ENCODE results near the gene ZSCAN26. TPM values are rescaled to one million over a fixed set of nuclear protein-coding genes. Genes with fewer than 3 reads are reported as not detected.
A peak's percentile ranks its signal among the peaks of the same experiment; 100 is the strongest.

Gene ZSCAN26
- total and polyA plus RNA-seq, 2 of the 8 experiments (the other 6 are each of a cell fraction or from before 2014, with no cell fraction given): 7.0 to 8.5 TPM

GRCh38 chr6:28218312-28219248 lies 48.4 kb upstream of the ZSCAN26 start:
- Histone ChIP-seq H3K18ac (ENCODE audit: extremely low read depth, low read length) (no peak overlapping the region; the same call in 1 of the 2 replicates), H2AFZ (ENCODE audit: low read length) (peak overlapping the region; percentile 28; the same call in 1 of the 2 replicates), H4K5ac (ENCODE audit: insufficient read length, low read depth, low read length) (peak overlapping the region; percentile 57), H3K79me2 (ENCODE audit: control insufficient read depth in 1 of 2, insufficient read depth in 2 of 2, low read length in 2 of 2) (no peaks in the 10 kb centered on the region), H3K36me3 (ENCODE audit: control insufficient read depth in 2 of 4, insufficient read depth in 4 of 4, low read length in 3 of 4) (no peaks in the 10 kb centered on the region), H2BK5ac (ENCODE audit: low read depth, low read length) (no peak overlapping the region), H3K4ac (replicated peaks; ENCODE audit: insufficient read length, low read depth, low read length) (no peak overlapping the region), H2BK12ac (ENCODE audit: low read depth, low read length) (no peak overlapping the region), H3K27me3 (replicated peaks in 1 of 4; ENCODE audit: control insufficient read depth in 3 of 4, extremely low read depth in 1 of 4, insufficient read depth in 3 of 4, low read length in 3 of 4) (peaks cover 6 to 37% (median 25%) of the 10 kb centered on the region in 4 experiments), H4K20me1 (replicated peaks in 1 of 2; ENCODE audit: control insufficient read depth in 1 of 2, insufficient read depth in 2 of 2, low read length in 2 of 2) (no peaks in the 10 kb centered on the region), H3K4me1 (replicated peaks in 1 of 4; ENCODE audit: control insufficient read depth in 3 of 4, insufficient read depth in 4 of 4, low read length in 3 of 4) (peaks cover 0 to 4% (median 0%) of the 10 kb centered on the region in 4 experiments; a peak in 3 of 7 replicates), H2BK20ac (ENCODE audit: low read length) (no peak overlapping the region), H3K27ac (ENCODE audit: low read depth, low read length) (no peak overlapping the region), H4K91ac (replicated peaks; ENCODE audit: insufficient read length, low read length) (no peak overlapping the region), H3K79me1 (ENCODE audit: low read depth, low read length) (no peaks in the 10 kb centered on the region; the same call in 1 of the 2 replicates), H4K8ac (ENCODE audit: extremely low read depth, insufficient read depth, low read length) (peak overlapping the region; percentile 84; the same call in 1 of the 2 replicates), H2AK5ac (ENCODE audit: low read depth, low read length) (no peak overlapping the region), H3K23ac (ENCODE audit: insufficient read length) (no peak overlapping the region), H3K9ac (replicated peaks in 1 of 4; ENCODE audit: extremely low read depth in 1 of 4, low read depth in 3 of 4, low read length in 3 of 4) (no peak overlapping the region; a peak in 1 of 7 replicates), H2BK120ac (replicated peaks; ENCODE audit: low read depth, low read length) (no peak overlapping the region), H3K9me3 (ENCODE audit: insufficient read depth in 2 of 2, low read depth in 1 of 2, low read length in 1 of 2) (no peaks in the 10 kb centered on the region), H3K56ac (replicated peaks; ENCODE audit: insufficient read length, low read depth, low read length) (no peak overlapping the region), H2BK15ac (ENCODE audit: low read length) (no peak overlapping the region), H3K4me2 (ENCODE audit: insufficient read depth in 1 of 2, low read depth in 2 of 2, low read length in 2 of 2) (peak overlapping the region; percentile 78 to 89), H3K4me3 (ENCODE audit: extremely low read depth in 1 of 4, insufficient read depth in 2 of 4, low read depth in 3 of 4, low read length in 4 of 4) (peak overlapping the region; percentile 46 to 78 (median 53)), H3K23me2 (ENCODE audit: low read depth, low read length) (no peaks in the 10 kb centered on the region; the same call in 1 of the 2 replicates), H3K14ac (ENCODE audit: insufficient read length) (no peak overlapping the region)
- ChIA-PET CTCF (ENCODE audit: partially characterized antibody) (interaction anchor here (1.3 to 2.1 kb wide), 4 partner anchors 10 to 137 kb away, joined by 3 to 8 read pairs (median 4); no protein-coding TSS in a partner anchor), POLR2A (ENCODE audit: partially characterized antibody) (interaction anchor here (0.6 to 2.6 kb wide), 8 partner anchors 9 to 615 kb away, joined by 3 to 7 read pairs (median 4); partner anchors contain the start of genes ZKSCAN8, ZSCAN16 and ZSCAN31)
- FAIRE-seq (no peak), DNase-seq (ENCODE audit: low read depth in 1 of 2, low spot score in 2 of 2) (peak in 1 of 2 experiments; percentile 72)
- 21% methylated on average over 30 of the region's 56 CpGs; no CpG with 5 or more reads in 1 of the 2 experiments for WGBS, 2 experiments (ENCODE audit: extremely low coverage in 1 of 2, insufficient coverage in 1 of 2, insufficient read length in 1 of 2, insufficient replicate concordance in 2 of 2, low coverage in 1 of 2, low lambda C conversion rate in 2 of 2, missing lambda C conversion rate in 1 of 2)
- TF ChIP-seq BACH1 (IDR thresholded peaks at IDR 0.05; ENCODE audit: low read length): no peak
- no peak for TF ChIP-seq EP300 (IDR thresholded peaks at IDR 0.05; ENCODE audit: borderline replicate concordance in 1 of 2, low read depth in 2 of 2, low read length in 2 of 2)
- TF ChIP-seq ATF3 (IDR thresholded peaks at IDR 0.05; ENCODE audit: insufficient read depth, low read depth, low read length): no peak
- TF ChIP-seq E2F6 (IDR thresholded peaks at IDR 0.05): peak; percentile 93
- peak; percentile 81 for TF ChIP-seq MAX (IDR thresholded peaks at IDR 0.05)
- peak; percentile 69; the same call in 1 of the 2 replicates for TF ChIP-seq TAF1 (IDR thresholded peaks at IDR 0.05; ENCODE audit: low read depth, low read length)
- 0 out of 2 replicates have a peak, but pooled peaks have one; percentile 70 for TF ChIP-seq GABPA (IDR thresholded peaks at IDR 0.05; ENCODE audit: borderline replicate concordance, insufficient read depth, low read length)
- TF ChIP-seq EGR1 (IDR thresholded peaks at IDR 0.05; ENCODE audit: borderline replicate concordance, low read depth, low read length): no peak
